Measurements from ENCODE around the gene IRAK2. TPM values are rescaled to one million over a fixed set of nuclear protein-coding genes. Genes with fewer than 3 reads are reported as not detected.

Gene IRAK2
- total RNA-seq, 6 experiments from 2014 or later, result 2.6 to 4.4 (median 3.5) TPM

DNA sequence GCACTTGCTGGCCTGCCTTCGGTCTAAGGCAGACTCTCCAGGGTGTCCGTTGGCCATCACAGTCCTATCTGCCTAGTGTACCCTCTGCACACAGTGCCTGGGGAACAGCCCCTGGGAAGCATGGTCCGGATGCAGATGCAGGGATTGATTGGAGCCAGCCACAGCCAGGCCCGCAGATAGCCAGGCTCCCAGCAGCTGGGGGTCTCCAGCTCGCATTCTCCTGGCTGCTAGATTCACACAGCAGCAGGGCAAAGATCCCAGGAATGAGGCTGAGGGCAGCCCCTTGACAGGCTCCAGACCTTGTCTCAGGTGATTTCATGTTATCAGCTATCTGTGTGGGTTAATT lies 41.4 kb downstream of the IRAK2 start:
- Mint-ChIP-seq H3K9me3 (no peaks in the 10 kb centered on the region), H3K27me3 (ENCODE audit: insufficient read depth) (no peaks in the 10 kb centered on the region; the same call in 1 of the 2 replicates), H3K36me3 (ENCODE audit: low read depth) (peaks cover 16% of the 10 kb centered on the region), H3K4me3 (no peak overlapping the region), H3K27ac (peak overlapping the region; percentile 94), H3K4me1 (ENCODE audit: low read depth) (peaks cover 40% of the 10 kb centered on the region)
- DNase-seq, result no peak
- no peak for TF ChIP-seq CTCF (IDR thresholded peaks at IDR 0.05)

- H3K4me3 Mint-ChIP-seq, result no peak overlapping the region
- peak overlapping the region; percentile 66 for H3K27ac Mint-ChIP-seq
- peak; percentile 56 for DNase-seq
- peaks cover 5% of the 10 kb centered on the region; the same call in 1 of the 2 replicates for H3K4me1 Mint-ChIP-seq (ENCODE audit: low read depth)
- H3K36me3 Mint-ChIP-seq (ENCODE audit: low read depth), result peaks cover 32% of the 10 kb centered on the region
- no peaks in the 10 kb centered on the region for H3K9me3 Mint-ChIP-seq
- peaks cover 1% of the 10 kb centered on the region; the same call in 1 of the 2 replicates for H3K27me3 Mint-ChIP-seq (ENCODE audit: insufficient read depth)
- TF ChIP-seq CTCF (IDR thresholded peaks at IDR 0.05), result no peak
Observed at GRCh38 chr3:10213156-10213792, 48.6 kb downstream of the IRAK2 start.

- no peak for DNase-seq
- Mint-ChIP-seq H3K4me3 (no peak overlapping the region), H3K4me1 (ENCODE audit: low read depth) (peaks cover 16% of the 10 kb centered on the region), H3K27me3 (ENCODE audit: insufficient read depth) (peaks cover 1% of the 10 kb centered on the region; the same call in 1 of the 2 replicates), H3K36me3 (ENCODE audit: low read depth) (peaks cover 23% of the 10 kb centered on the region), H3K9me3 (no peaks in the 10 kb centered on the region), H3K27ac (no peak overlapping the region)
- TF ChIP-seq CTCF (IDR thresholded peaks at IDR 0.05), result no peak
Observed at GRCh38 chr3:10215578-10216368, 51.1 kb downstream of the IRAK2 start.

GRCh38 chr3:10217359-10217758 lies 52.6 kb downstream of the IRAK2 start:
- Mint-ChIP-seq H3K27ac (no peak overlapping the region), H3K4me3 (no peak overlapping the region), H3K4me1 (ENCODE audit: low read depth) (peaks cover 29% of the 10 kb centered on the region), H3K36me3 (ENCODE audit: low read depth) (peaks cover 23% of the 10 kb centered on the region), H3K27me3 (ENCODE audit: insufficient read depth) (peaks cover 1% of the 10 kb centered on the region; the same call in 1 of the 2 replicates), H3K9me3 (no peaks in the 10 kb centered on the region)
- no peak for TF ChIP-seq CTCF (IDR thresholded peaks at IDR 0.05)
- DNase-seq, result no peak

DNA sequence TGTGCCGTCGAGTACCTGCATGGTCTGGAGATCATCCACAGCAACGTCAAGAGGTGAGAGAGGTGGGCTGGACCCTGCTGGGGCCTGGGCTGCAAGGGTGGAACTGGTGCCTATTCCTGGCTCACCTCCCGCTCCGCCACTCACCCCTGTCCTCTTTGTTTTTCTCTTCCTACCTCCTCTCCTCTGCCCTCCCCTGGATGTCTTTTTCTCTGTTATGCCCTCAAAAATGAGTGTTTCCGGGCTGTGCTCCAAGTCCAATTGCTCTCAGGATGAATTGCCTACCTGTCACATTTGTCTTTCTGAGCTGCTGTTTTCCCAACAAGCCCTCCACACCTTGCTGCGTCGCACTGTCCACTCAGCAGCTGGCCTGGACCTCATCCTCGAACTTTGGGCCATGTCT lies 55.0 kb downstream of the IRAK2 start:
- Mint-ChIP-seq H3K9me3 (no peaks in the 10 kb centered on the region), H3K36me3 (ENCODE audit: low read depth) (peaks cover 23% of the 10 kb centered on the region), H3K27me3 (ENCODE audit: insufficient read depth) (peaks cover 1% of the 10 kb centered on the region; the same call in 1 of the 2 replicates), H3K27ac (no peak overlapping the region; the same call in 1 of the 2 replicates), H3K4me1 (ENCODE audit: low read depth) (peaks cover 46% of the 10 kb centered on the region), H3K4me3 (no peak overlapping the region)
- DNase-seq, result no peak
- no peak for TF ChIP-seq CTCF (IDR thresholded peaks at IDR 0.05)

Data from HFFc6 (cell line).